Putamen (tissue), 1 donor: ENCODE measurements around the gene ERFL.

Experiments
- DNase-seq: peaks from one replicate; pipeline ENCODE4 v3.0.0-alpha.2; 2016; ENCODE audit warnings: low spot score

Gene ERFL

DNA sequence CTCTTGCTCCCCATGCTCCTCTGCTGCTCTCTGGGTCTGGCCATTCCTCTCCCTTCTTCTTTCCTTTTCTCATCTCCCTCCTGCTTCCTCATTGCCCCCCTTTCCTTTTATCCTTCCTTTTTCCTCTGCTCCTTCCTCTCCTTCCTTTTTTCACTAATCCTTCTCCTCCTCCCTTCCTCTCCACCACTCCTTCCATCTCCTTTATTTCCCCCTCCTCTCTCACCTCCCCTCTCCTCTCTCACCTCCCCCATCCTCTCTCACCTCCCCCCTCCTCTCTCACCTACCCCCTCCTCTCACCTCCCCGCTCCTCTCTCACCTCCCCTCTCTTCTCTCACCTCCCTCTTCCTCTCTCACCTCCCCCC is 31.7 kb downstream of the ERFL start:
- DNase-seq, result no peak

DNA sequence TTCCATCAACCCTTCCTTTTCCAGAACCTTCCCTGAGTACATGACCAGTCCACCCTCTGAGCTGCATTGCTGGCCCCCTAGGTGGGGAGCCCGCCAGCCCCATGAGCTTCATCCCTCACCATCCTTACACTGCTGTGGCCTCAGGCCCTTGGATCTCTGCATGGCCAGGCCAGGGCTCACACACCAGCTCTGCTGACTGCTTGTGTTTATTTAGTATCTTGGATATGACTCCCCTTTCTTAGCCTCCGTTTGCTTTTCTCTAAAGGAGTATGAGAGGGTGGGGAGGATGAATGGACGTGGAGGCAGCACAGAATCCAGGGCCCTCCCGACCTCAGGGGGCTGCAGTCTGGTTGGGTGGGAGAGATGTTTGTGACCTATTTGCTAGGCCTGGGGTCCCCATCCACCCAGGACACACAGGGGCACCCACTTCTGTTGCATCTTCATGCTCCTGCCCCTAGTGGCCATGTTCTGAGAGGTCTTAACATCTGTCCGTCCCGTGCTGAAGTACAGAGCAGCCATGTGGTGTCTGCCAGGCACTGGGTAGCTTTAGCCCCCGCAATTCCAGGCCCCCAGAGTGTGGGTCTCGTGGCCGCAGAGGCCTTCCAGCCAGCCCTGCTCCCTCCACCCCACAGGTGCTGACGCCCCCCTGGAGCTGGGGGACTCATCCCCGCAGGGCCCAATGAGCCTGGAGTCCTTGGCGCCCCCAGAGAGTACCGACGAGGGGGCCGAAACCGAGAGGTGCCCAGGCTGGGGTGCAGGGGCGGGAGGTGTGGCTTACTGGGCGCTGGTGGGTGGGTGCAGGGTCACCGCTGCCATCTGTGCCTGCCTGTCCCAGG is 32.3 kb downstream of the ERFL start:
- DNase-seq, result no peak

DNA sequence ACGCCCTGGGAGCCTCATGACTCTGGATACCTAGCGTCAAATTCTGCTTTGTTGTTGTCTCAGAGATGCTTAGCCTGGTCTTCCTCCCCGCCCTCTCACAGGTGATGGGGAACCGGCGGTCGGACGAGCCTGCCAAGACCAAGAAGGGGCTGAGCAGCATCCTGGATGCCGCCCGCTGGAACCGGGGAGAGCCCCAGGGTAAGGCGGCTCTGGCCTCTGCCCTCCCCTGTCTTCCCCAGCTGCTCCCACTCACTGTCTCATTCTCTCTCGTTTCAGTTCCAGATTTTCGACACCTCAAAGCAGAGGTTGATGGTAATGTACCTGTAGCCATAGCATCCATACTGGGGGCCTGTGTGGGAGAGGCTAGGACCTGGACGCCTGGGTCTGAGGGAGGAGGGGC is 33.9 kb downstream of the ERFL start:
- DNase-seq, result no peak

DNA sequence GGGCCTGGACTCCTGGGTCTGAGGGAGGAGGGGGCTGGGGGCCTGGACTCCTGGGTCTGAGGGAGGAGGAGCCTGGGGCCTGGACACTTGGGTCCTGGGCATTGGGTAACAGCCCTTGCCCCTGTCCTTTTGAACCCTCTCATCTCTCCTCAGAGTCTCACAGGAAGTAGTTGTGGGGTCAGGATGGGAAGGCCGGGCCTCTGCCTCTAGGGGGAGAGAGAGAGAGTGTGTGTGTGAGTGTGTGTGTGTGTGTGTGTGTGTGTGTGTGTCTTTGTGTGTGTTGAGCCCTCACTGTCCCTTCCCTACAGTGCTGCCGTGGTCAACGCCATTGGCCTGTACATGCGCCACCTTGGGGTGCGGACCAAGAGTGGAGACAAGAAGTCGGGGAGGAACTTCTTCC is 34.4 kb downstream of the ERFL start:
- no peak for DNase-seq

DNA sequence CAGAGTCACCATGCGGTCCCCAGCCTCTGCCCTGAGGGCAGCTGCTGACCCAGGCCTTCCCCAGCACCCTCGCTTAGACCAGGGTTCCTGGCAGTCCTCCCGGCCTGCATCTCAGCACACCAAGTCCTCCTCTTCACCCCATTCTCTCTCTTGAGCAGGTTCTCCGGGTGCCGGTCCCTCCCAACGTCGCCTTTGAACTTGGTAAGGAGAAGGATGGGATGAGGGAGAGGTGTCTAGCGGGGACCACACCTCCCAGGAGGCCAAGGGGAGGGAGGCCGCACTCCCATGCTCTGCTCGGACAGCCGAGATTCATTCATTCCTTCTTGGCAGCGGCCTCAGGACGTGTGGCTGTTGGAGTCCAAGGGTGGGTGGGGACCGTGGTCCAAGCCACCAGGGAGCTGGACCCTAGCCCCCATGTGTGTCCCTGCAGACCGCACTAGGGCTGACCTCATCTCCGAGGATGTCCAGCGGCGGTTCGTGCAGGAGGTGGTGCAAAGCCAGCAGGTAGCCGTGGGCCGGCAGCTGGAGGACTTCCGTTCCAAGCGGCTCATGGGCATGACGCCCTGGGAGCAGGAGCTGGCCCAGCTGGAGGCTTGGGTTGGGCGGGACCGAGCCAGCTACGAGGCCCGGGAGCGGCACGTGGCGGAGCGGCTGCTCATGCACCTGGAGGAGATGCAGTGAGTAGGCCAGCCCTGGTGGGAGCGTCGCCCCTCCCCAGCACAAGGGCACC is 35.9 kb downstream of the ERFL start:
- no peak for DNase-seq

DNA sequence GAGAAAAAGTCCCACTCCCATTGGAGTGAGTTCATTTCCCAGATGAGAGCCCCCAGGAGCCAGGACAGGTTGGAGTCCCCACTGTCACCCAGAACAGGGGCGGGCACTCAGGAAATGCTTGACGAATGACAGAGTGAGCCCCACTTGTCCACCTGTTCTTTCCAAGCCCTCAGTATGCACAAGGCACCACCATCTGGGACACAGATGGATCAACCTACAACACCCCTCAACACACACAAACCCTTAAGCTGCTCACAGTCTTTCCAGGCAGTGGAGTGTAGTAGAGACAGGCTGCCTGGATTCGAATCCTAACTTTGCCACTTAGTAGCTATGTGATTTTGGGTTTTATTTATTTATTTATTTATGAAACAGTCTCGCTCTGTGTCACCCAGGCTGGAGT is 37.3 kb downstream of the ERFL start:
- no peak for DNase-seq

DNA sequence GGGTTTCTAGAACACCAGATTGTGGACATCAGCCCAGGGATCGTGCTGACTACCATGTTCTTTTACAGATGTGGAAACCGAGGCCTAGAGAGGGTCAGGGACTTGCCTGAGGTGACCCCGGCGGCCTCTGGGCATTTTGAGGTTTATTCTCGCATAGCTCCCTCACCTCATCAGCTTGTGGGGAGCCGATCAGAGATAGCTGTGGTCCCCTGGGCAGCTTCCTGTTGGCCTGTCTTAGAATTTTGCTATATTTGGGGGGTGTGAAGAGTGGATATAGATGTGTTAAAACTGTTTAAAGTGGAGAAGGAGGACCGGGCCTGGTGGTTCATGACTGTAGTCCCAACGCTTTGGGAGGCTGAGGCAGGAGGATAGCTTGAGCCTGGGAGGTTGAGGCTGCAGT is 38.4 kb downstream of the ERFL start:
- no peak for DNase-seq

DNA sequence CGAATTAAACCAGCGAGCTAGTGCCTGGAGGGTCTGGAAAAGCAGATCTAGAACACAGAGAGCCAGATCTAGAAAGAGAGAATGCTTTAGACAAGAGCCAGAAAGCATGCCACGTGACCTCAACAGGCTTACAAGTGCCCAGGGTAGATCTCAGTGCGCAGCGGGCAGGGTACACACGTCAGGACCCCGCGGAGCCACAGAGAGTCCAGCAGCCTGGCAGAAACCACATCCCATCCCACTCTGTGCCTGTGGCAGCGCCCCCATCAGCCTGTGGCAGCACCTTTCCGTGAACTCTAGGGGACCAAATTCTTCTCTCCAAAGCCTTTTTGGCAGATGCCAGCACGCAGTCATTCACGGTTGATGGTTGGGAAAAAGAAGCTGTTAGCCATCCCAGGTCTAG is 39.3 kb downstream of the ERFL start:
- DNase-seq, result no peak

DNA sequence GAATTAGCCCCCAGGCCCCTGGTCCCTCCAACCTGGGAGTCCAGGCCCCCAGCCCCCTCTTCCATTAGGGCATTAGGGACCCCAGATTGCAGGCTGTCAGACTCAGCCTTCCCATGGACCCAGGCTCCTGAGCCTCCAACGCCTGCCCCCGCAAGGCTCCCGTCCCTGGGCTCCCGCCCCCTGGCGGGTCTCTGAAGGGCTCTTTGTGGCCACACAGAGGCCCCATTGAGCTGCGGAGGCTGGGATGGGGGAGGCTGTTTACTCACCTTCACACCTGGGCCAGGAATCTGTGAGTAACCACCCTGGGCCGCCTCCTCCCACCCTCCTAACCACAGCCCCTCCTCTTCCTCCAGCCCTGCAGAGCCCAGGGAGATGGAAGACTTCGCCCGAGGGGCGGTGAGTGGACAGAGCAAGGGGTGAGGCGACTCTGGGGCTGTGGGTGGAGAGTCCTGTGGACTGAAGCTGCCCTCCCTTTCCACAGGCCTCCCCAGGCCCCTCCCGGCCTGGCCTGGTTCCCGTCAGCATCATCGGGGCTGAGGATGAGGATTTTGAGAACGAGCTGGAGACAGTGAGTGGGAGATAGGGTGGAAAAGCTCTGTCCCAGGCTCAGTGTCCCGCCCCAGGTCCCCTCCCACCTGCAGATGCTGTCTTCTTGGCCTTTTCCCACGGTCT is 40.4 kb downstream of the ERFL start:
- peak; percentile 40 for DNase-seq

DNA sequence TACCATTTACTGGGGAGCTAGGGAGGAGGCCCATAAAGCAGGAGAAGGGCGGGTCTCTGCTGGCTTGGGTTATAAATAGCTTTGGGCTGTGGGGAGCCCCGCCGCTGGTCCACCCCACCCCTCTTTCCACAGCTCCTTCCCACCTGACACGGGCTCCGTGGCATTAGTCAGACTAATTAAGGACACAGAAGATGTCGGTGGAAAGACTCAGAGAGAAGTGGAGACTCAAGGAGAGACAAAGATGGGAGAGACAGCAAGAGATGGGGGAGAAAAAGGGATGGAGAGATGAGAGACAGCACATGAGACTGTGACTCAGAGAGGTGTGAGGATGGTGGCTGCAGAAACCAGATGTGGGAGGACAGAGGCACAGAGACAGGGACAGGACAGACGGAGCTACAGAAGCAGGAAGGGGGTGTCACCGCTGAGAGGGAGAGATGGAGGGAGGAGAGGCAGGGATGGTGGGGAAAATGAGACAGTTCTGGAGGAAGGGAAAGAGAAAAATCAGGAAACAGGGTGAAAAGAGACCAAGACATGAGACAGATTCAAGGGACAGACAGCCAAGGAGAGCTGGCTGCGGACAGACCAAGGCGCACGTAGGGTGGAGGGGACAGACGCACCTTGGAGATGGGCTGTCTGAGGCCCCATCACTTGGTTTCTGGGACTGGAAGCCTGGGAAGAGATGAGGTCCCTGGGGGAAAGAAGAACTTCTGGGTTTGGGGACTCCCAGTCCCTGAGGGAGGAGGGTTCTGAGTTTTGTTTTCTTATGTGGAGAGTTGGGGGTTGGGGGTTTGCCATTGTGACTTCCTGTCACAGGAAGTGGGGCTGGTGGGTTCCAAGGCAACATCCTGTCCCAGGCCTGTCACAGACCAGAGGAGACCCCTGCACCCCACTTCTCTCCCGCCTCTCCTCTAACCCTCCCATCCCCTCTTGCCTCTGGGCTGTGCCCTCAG is 41.2 kb downstream of the ERFL start:
- no peak for DNase-seq

DNA sequence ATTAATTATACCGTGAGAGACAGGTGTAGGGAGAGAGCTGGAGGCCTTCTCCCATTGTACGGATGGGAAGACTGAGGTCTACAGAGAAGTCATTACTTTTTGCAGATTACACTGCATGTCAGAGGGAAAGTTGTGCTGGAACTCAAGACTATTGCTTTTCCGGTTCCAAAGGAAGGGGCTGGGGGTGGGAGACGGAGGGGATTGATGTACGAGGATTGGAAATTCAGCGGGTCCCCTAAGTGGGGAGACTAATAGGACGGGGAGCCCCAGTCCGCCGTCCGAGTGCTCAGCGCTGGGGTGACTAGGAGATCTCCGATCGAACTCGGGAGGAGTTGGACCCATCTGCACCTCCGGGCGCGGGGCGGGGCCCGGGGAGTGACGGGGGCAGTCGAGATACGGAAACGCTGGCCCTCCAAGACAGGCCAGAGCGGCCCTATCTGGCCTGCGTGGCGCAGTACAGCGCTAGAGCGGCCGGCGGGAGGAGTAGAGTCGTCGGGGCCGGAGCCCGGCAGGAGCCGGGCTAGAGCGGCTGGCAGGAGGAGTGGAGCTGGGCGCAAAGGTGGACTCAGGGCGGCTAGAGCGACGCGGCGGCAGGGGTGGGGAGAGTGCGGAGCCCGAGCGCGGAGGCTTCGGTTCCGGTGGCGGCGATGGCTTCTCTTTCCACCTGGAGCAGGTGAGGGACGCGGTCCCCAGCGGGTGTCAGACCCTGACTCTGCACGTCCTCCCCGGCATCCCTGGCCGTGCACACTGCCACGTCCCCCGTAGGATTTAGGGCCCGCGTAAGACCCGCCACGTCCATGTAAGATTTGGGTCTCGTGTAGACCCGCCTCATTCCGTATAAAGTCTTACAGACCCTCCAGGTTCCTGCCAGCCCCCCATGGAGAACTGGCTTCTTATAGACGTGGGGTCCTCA is 44.2 kb downstream of the ERFL start:
- DNase-seq, result peak; percentile 95

DNA sequence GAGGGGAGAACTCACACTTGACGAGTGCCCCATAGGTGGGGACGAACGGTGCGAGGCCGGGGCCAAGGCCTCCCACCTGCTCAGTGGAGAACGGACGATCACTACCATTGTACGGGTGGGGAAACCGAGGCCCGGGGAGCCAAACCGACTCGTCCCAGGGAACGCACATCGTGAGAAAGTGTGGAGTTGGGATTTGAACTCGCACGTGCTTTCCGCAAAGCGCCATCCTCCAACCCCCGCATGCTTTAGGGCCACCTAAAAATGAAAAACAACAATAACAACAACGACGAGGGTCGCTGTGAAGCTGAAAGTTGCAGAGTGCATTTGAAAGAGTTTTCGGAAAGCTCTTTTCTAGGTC is 44.8 kb downstream of the ERFL start:
- DNase-seq, result no peak

DNA sequence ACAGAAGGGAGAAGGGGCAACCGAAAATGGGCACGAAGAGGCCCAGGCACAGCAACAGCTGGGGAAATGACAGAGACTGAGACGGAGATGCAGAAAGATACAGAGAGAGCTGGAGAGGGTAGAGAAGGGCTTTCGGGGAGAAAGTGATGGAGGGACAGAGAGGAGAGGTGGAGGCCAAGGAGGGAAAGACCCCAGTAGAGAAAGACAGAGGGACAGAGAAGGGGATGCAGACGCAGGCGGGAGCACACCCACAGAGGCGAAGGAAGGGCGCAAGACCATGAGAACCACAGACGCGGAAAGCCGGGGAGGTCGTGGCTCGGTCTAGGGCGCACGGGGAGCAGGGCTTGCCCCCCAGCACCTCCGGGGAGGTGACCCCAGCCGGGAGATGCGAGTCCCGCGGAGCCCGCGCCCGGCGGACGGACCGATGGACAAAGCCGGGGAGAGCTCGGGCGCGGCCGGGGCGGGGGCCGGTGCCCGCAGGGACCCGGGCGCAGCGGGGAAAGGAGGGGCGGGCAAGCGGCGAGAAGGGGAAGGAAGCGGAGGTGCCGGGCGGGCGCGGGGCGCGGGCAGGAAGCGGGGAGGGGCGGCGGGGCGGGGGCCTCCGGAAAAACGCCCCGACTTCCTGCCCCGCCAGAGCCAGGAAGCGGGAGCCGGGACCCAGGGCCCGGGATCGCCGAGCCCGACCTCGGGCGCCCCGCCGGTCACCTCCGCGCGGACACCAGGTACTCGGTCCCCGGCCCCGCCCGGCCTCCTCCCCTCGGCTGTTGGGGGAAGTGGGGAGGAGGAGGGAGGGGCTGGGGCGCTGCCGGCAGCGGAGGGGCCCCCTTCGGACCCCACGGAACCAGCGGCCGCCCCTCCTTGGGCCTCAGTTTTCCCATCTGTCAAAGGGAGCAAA is 45.4 kb downstream of the ERFL start, which contains the start of gene ARHGEF1:
Gene ARHGEF1 (plus strand): TSS at position 617 of the 895 bp plus-strand sequence. CDS start 4,899 bp downstream, outside the sequence.
- DNase-seq, result no peak

DNA sequence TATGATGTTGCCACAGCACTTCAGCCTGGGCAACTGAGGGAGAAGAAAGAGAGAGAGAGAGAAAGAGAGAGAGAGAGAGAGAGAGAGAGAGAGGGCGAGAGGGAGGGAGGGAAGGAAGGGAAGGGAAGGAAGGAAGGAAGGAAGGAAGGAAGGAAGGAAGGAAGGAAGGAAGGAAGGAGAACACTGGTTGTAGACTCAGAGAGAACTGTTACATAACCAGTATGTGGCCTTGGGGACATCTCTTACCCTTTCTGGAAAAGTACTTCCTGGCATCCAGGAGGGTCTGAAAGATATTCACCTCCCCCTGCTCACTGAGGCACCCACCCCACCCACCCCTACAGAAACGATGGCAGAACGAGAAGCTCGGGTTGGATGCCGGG is 47.9 kb downstream of the ERFL start:
- DNase-seq, result no peak

DNA sequence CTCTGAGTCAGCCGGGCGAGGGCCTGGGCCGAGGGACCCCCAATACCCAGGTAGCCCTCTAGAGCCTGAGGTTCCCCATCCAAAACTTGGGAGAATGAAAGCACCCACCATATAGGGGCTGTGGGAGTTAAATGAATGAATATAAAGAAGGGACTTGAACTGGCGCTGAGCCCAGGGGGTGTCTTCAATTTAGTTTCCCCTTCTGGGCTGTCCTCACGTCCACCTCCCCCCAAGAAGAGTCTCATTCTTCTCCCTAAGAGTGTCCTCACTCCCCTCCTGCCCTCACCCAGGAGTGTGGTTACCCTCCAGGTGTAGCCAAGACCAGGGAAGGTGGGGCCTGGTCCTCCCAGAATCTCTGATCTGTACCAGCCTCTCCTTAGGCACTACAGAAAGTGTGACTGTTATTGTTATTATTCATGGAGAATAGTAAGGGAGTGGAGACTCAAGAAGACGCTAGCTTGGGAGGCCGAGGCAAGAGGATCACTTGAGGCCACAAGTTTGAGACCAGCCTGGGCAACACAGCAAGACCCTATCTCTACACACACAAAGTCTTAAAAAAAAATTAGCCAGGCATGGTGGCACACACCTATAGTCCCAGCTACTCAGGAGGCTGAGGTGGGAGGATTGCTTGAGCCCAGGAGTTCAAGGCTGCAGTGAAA is 48.5 kb downstream of the ERFL start:
- DNase-seq, result no peak

DNA sequence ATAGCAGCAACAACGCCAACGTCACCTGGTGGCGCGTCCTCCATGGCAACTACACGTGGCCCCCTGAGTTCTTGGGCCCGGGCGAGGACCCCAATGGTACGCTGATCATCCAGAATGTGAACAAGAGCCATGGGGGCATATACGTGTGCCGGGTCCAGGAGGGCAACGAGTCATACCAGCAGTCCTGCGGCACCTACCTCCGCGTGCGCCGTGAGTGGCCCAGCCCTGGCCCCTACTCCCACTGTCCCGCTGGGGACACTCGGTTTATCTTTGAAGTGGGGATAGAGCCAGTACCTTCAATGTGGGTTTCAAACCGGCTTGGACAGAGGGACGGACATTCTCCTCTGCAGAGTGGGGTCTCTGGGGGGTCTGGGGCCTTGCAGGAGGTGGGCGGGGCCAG is 49.2 kb downstream of the ERFL start:
- DNase-seq, result no peak

DNA sequence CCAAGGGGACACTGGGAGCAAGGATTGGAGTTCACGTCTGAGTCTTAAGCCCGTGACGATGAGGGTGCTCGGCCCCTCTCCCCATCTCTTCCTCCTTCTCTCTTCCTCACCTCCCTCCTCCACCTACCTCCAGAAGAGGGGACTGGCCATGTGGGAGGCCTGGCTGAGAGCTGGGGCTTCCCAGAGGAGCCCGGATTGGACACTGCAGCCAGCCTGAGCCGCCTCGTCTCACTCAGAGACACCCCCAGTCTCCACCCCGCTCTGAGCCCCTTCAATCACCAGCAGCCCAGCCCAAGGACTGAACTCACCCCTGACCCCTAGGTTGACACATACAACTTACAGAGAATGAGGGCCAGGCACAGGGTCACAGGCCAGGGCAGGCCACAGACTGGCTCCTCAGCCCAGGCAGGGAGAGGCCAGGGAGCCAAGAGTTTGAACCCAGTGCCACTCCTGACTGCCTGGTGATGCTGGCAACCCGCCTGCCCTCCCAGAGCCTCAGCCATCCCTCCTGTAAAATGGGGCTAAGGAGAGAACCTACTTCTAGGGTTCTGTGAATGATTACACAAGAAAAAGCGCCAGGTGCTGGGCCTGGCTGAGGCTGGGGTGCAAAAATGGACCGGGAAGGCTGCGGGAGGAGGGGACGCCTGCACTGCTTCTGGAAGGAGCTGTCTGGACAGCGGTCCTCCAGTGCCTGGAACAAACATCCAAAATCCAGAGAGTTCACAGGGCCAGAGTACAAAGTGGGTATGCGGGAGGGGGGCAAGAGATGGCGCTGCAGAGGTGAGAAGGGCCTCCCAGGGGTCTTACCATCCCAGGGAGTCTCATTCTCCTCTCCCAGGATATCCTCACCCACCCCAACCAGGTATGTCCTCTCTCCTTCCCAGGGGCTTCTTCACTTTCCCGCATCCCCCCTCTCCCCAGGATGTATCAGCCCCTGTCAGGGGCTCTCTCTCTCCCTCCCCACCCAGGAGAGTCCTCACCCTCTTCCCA is 50.0 kb downstream of the ERFL start:
- DNase-seq, result no peak
